GM18870 (cell line): Measurements from ENCODE around the gene APEX1.
A peak's percentile ranks its signal among the peaks of the same experiment; 100 is the strongest.
"Not testable (repeated sequence)": the region's sequence is repeated elsewhere in the genome, so short reads cannot be mapped to it uniquely, and the experiment has no call there.

ENCODE experiments used
- ATAC-seq: cut with Tn5 transposase; IDR thresholded peaks from one replicate; pipeline ENCODE4 v1.9.1; 2021; ENCODE audit warnings: moderate library complexity; ENCODE audit not compliant: unreplicated experiment

APEX1 gene

DNA sequence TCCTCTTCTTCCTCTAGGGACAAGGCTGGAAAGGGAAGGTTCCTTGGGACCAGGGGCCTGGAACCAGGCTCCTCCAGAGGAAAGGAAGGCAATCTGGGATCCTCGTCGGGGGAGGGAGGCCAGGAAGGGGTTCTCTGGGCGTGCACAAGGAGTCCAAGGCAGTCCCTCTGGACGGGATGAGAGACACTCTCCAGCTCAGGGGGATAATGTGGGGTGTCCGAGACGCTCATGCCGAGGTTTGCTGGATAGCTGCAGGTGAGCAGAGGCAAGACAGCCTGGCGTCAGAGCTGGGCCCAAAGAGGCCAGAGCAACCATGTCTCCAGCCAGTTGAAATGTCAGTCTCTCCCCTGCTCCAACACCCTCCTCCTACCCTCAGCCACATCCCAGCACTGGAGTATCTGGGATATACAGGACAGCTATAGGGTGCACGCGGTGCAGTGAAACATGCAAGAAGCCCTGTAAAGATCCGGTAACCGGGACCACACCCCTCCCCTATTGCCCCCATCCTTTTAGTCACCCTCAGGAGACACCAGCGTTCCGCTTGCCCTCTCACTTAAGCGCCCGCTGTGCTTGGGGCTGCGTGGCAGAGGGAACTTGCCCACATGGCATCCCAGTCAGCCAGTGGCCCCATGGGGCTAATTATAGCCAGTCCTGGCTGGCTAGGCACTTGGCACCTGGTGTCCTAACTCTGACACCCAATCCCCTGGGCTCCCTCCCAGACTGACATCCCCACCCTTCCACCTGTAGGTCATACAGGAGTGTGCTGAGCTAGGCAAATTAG is 19.3 kb upstream of the APEX1 start, which contains the start of gene KLHL33:
KLHL33 (minus strand) TSS at position 585 of the 781 bp plus-strand sequence; CDS start at position 230, 355 bp downstream.
- ATAC-seq = no peak

DNA sequence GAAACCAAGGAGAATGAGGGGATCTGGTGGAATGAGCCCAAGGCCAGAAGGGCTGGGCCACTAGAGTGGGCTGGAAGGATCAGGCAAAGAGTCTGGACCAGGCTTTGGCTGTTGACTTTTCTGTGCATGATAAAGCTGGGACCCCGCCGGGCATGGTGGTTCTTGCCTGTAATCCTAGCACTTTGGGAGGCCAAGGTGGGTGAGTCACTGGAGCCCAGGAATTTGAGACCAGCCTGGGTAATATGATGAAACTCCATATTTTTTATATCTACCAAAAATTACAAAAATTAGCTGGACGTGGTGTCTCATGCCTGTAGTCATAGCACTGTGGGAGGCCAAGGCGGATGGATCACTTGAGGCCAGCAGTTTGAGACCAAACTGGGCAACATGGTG is 18.7 kb upstream of the APEX1 start:
- no peak for ATAC-seq

DNA sequence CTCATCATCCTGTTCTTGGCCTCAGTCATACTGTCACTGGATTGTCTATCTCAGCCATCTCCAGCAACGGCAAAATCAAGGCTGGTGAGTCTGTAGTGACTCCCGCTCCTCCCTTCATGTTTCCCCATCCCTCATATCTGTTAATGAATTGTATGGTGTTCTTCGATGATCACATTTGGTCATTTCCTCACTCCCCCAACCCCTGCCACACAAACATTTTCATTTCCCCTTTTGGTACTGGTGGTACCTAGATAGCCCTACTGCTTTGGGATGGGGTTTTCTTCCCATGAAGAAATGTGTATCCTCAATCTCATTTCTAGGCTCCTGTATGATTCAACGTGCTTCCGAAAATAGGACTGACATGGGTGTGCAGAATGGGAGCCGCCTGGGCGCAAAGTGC is 16.4 kb upstream of the APEX1 start:
- no peak for ATAC-seq

DNA sequence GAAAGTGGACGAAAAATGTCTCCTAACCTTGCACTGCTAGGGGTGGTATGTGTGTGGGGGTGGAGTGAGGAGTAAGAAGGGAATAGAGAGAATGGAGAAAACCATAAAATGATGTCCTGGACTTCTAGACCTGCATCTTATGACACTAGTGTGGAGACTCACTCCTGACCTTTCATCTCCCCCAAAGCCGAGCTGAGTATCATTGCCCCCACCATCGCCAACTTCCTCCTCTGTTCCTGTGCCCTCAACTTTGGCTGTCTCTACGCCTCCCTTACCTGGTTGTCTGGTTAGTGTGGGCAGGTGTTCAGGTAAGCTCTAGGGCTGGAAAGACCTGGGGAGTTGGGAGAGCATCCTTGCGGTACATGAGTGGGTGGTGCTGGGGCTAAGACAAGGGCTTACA is 14.6 kb upstream of the APEX1 start:
- ATAC-seq = peak; percentile 11

DNA sequence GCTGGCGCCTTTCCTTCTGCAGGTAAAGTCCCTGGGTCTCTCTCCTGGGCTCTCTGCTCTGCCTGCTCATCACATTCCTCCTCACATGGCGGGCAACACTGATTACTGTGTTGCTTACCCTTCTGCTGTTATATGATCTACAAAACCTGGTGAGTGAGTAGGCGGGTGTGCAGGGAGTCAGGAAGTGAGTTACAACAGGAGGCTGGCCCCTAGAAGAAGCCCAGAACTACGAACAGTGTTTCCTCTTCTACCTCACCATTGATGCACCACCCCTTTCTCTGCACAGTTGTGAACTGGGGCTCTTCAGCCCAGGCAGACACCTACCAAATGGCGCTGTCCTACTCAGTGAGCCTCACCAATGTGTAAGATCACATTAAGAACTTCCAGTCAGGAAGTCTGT is 14.1 kb upstream of the APEX1 start:
- peak; percentile 71 for ATAC-seq

DNA sequence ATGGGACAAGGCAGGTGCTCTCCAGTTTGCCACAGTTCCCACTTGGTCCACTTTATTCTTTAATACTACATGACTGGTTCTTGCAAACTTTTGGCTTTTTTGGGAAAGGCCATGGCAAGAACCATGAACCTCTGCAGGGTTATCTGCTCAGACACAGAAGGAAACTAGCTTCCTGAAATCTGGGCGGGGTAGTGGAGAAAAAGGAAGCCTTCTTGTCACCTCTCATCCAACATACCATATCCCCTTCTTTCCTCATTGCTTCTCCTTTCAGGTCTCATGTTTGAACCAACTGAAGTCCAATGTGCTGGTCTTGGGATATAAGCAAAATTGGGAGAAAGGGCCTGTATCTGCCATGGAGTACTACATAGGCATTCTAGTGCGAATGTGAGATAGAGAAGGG is 13.6 kb upstream of the APEX1 start:
- no peak for ATAC-seq

DNA sequence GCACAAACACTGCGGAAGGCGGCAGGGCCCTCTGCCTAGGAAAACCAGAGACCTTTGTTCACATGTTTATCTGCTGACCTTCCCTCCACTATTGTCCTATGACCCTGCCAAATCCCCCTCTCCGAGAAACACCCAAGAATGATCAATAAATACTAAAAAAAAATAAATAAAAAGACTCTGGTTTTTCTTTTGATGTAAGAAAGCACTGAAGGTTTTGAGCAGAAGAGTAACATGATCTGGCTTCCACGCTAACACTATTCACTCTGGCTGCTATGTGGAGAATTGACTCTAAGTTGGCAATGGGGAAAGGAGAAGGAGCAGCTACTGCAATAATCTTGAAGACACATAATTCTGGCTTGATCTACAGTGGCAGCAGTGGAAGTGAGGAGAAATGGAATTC is 11.4 kb upstream of the APEX1 start:
- not testable (repeated sequence) for ATAC-seq

DNA sequence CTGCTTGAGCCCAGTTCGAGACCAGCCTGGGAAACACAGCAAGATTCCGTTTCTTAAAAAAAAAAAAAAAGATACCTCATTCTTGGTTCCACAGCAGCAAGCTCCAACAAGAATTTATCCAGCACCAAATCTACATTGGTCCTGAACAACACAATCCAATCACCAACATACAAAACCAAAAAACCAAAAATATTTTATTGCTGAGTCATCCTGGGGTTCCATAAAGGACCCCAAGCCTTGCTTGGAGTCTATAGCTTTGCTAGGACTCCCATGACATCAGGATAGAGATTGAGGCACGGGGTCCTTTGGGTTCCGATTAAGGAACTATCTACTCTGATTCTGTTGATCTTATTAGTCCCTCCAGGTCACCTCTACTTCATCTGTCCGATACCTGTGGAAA is 8.1 kb upstream of the APEX1 start:
- no peak for ATAC-seq

DNA sequence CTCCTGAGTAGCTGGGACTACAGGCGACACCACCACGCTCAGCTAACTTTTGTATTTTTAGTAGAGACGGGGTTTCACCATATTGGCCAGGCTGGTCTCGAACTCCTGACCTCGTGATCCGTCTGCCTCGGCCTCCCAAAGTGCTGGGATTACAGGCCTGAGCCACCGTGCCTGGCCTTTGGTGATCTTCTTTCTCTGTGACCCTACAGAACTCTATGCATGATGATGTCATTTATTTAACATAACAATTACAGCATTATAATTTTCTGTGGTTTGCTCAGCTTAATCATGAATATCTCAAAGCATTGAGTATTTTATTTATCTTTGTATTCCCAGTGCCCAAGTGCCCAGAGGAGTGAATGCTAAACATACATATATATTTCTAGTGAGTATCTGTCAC is 2.2 kb upstream of the APEX1 start:
- ATAC-seq = not testable (repeated sequence)

DNA sequence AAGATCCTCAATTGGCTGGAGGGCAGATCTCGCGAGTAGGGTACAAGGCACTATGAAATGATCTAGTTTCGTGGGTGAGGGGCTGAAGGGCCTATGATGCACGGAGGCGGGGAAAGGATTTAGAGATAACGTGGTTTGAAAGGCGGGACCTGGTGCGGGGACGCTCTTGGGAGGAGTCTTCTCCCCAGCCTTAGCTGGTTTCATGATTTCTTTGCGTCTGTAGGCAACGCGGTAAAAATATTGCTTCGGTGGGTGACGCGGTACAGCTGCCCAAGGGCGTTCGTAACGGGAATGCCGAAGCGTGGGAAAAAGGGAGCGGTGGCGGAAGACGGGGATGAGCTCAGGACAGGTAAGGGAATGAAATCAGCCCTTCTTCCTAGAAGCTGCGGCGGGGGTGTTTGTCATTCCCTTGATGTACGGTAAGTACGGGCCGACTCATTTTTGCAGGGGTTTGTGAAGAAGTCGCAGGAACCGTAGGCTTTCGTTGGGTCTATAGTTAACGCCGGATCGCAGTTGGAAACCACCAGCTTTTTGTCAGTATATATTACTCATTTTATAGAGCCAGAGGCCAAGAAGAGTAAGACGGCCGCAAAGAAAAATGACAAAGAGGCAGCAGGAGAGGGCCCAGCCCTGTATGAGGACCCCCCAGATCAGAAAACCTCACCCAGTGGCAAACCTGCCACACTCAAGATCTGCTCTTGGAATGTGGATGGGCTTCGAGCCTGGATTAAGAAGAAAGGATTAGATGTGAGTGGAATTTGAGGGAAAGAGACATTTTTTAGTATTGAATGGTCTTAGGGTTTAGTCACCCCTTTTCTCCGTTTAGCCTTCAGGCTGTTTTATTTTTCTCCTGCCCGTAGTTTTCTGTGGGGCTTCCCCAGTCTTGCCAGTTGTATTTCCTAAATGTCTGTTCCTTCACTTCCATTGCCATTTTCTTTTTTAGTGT is 602 bp downstream of the APEX1 start:
- peak; percentile 46 for ATAC-seq

DNA sequence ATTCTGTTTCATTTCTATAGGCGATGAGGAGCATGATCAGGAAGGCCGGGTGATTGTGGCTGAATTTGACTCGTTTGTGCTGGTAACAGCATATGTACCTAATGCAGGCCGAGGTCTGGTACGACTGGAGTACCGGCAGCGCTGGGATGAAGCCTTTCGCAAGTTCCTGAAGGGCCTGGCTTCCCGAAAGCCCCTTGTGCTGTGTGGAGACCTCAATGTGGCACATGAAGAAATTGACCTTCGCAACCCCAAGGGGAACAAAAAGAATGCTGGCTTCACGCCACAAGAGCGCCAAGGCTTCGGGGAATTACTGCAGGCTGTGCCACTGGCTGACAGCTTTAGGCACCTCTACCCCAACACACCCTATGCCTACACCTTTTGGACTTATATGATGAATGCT is 1.9 kb downstream of the APEX1 start:
- no peak for ATAC-seq

DNA sequence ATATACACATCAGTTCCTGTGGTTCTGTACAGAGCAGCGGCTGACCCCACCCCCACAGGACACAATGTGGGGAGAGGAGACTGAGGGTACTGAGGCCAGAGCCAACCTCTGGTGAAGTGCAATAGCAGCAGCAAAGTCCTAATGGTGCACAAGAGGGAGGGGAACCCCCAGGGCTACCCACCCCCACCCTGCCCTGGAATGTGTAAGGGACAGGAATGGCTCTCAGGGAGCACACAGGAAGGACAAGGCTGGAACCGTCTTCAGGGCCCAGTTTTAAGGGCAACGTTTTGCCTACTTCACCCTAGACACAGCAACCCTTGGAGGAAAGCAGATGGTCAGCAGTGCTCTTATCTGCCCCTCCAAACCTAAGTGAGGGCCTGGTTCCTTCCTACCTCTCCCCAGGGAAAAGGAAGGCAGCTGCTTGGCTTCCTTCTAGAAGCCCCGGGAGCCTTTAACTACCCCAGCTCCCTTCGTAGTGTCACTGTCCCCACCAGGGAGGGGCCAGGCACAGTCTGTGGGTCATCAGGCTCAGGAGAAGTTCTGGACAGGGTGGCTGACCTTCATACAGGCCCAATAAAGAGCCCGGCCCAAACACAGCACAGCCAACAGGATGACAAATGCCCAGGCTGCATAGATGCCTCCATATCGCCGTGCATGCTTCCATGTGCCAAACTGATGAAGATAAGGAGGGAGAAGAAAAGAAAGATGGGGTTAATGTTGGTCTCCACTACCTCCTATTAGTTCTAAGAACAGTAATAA is 3.2 kb downstream of the APEX1 start:
- no peak for ATAC-seq

DNA sequence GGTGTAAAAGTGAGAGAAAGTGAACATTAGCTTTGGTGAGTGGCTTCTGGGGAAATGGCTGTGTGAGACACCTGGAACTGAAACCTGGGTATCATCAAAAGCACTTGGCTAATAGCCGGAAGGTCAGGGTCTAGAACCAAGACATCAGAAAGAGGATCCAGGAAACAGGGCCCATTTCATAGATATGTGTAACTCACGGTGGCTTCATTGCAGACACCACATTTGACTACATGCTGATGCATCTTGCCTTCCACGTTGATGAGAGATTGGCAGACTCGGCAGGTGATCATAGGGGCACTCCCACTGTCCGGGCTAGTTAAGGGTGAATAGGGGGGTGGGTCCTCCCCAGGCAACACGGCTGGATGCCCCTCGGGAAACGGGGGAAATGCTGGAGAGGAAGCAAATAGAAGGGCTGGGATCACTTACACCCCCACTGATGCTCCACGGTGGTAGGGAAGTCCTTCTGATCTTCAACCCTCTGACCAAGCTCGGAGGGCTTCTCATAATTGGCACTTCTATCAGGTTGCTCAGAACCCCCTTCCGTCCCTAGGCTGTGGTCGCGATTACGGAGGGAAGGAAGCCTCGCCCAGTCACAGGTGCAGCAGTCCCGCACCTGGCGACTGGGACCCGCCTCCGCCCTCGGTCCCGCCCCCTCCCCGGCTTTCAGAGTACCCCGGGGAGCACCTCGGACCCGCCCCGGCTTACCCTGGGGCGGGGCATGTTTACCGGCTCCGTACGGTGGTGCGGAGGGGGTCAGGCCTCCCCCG is 5.6 kb downstream of the APEX1 start:
- ATAC-seq = no peak

DNA sequence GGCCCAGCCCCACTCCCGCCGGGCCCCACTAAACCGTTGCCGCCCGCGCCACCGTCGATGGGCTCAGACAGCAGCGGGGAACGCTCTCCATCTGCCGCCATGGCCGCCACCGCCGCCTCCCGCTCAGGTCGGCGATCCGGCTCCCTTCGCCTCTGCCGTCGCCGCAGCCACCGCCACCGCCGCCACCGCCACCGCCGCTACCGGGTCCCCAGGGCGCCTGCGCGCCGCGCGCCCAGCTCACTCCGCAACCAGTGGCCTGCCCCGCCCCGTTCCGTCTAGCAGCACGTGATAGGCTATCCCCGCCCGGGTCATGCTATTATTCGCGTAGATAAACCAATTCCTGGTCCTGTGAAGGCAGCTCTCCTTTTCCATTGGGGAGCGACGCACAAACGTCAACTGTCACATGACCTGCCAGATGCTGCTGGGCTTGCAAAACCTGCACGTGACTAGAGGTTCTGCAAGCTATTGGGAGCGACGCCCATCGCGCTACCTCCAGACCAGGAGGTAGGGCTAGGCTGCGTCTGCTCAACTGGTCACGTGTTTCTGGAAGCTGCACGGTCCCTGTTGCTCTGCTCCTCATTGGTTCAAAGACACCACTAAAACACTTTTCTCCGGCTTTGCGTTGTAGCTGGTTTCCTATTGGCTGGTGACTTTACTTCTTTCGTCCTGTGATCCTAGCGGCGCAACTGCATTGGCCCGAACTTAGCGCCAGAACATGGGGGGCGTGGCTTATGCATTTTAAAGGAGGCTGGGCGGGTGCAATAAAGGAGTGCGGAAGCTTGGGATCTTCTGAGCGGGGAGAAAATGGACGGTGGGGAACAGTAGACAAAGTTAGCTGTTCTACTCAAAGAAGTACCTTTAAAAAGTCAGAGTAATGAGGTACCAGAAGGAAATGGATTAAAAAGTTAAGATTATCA is 6.5 kb downstream of the APEX1 start, which contains the start of gene PIP4P1:
PIP4P1 (minus strand) TSS at position 210 of the 917 bp plus-strand sequence; CDS start at position 101, 109 bp downstream.
- ATAC-seq = peak; percentile 95

DNA sequence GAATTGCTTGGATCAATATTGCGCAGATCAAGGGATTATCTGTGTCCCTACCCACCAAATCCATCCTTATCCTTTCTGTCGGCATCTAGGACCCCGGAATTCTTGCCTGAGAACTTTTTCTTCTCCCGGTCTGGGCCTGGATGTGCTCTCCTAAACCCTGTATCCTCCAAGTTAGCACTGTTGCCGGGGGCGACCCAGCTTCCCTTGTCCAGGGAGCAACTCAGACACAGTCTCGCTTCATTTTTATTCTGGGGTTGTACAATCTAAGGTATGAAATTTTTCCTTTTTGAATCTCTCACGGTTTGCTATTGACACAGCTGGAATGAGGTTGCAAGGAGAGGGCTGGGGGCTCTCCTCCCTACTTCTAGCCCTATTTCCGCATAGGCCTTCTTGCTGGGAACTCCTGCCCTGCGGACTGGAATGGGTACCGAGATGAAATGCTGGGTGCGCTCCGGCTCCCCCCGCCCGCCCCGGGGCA is 13.8 kb downstream of the APEX1 start:
- ATAC-seq = no peak

DNA sequence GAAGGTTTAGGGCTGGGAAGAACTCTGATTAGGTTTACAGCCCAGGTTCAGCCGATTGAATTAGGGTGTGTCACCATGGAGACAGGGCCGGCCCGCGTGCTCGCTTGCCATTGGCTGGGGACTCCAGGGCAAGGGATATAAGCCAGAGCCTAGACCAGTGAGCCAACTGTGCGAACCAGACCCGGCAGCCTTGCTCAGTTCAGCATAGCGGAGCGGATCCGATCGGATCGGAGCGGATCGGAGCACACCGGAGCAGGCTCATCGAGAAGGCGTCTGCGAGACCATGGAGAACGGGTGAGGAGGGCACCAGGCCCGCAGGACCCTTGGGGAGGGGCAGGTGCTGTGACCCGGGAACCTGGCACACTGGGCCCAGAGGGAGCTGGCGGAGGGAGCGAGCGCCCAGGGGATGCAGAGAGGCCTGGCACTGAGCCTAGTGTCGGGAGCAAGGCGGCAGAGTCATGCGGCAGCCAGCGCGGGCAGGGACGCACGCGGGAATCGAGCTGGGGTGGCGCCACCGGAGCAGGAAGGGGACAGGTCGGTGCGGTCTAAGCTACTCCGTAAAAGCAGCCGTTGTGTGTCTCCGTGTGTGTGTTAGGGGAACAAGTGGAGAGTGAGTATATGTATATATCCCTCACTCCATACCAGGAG is 14.3 kb downstream of the APEX1 start, which contains the start of gene PNP:
PNP (plus strand) TSS at position 165 of the 648 bp plus-strand sequence; CDS start at position 284, 119 bp downstream.
- peak; percentile 90 for ATAC-seq

DNA sequence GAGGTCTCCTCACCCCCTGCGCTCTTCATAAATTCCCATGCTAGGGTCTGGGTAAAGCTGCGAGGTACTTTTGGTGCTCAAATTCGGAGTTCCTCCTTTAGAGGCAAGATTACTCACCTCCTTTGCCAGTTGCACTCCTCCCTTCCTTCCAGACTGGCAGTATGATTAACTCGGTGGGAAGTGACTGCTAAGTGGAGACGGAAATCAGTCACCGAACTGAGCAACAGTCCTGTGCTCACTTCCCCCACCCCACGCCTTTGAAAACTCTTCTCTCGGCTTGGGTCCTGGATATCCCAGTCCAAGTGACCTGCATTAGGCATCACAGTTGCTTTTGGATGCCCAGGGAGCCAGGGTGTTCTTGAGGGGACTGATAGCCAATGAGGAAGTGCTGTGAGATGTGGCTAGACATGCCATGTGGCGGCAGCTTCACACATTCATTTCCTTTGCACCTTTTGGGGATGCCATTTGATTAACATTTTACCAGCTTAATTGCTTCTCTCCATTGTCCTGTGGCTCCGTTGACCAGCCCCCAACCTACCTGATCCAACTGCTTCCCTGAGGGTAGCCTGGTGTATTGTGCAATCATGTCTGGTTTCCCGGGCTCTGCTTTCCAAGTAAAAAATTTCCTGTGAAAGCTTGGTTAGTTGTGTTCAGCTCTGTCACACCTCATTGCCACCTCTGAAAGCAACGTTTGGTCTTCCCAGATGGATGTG is 15.0 kb downstream of the APEX1 start:
- peak; percentile 32 for ATAC-seq

DNA sequence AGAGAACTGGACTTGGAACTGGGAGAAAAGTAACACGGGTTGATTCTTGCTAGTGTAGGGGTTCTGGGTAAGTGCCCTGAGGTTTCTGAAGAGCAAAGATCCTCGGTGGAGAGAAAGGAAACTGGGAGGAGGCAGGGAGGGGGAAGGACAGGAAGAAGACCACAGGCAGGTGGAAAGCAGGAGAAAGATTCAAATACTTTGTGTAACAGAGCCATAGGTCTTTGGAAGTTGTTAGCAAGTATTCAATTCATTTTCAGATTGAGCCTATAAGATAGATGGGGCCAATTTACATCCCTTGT is 15.5 kb downstream of the APEX1 start:
- no peak for ATAC-seq
